Panc1 (cell line): ENCODE measurements around the gene GNAT1. TPM values are rescaled to one million over a fixed set of nuclear protein-coding genes. Genes with fewer than 3 reads are reported as not detected.
A peak's percentile ranks its signal among the peaks of the same experiment; 100 is the strongest.

Source experiments
- ATAC-seq: fragments of 200-7000 bp; cut with Tn5 transposase; 2 replicates; pipeline ENCODE4 v1.9.1; 2020; ENCODE audit warnings: mild to moderate bottlenecking, moderate library complexity
- BruUV-seq: library from RNA; stranded (reverse); fragments of 400-500 nt; replicated peaks from 2 replicates; lab custom pipeline; 2021; lab: Mats Ljungman, UMichigan
- CTCF ChIA-PET: fragments of 300-600 bp; sonication (Branson Sonifier 250); formaldehyde crosslinking; loops from one replicate; lab custom pipeline; 2022; ENCODE audit warnings: antibody characterized with exemption; lab: Charles Lee
- POLR2A ChIA-PET: fragments of 300-600 bp; sonication (Branson Sonifier 250); formaldehyde crosslinking; loops from one replicate; lab custom pipeline; 2022; ENCODE audit warnings: antibody characterized with exemption; lab: Charles Lee
- DNase-seq: peaks from one replicate; pipeline ENCODE4 v3.0.0-alpha.2; 2010; ENCODE audit warnings: low read depth, low spot score
- H3K27ac ChIP-seq: 2 replicates; pipeline ENCODE4 v1.5.1; 2011; ENCODE audit warnings: mild to moderate bottlenecking, low read length, inconsistent platforms
- H3K27me3 ChIP-seq: fragments of 200-500 bp; sonication (Bioruptor generic); 2 replicates; pipeline ENCODE4 v1.6.0; 2014; ENCODE audit warnings: low read length, inconsistent platforms; ENCODE audit not compliant: control insufficient read depth, insufficient read depth
- H3K36me3 ChIP-seq: fragments of 200-500 bp; sonication (Bioruptor generic); 2 replicates; pipeline ENCODE4 v1.5.1; 2014; ENCODE audit warnings: inconsistent platforms, mild to moderate bottlenecking, low read length, moderate library complexity; ENCODE audit not compliant: control insufficient read depth, insufficient read depth
- H3K4me1 ChIP-seq: 2 replicates; pipeline ENCODE4 v1.5.1; 2011; ENCODE audit warnings: inconsistent platforms, mild to moderate bottlenecking, low read length, moderate library complexity; ENCODE audit not compliant: control insufficient read depth, insufficient read depth
- H3K4me3 ChIP-seq, 2 experiments: 2 replicates each; pipeline ENCODE4 v1.5.1; 2011 to 2012; ENCODE audit warnings: low read depth in 2 of 2, low read length in 2 of 2, mild to moderate bottlenecking in 2 of 2, inconsistent platforms in 1 of 2, moderate library complexity in 1 of 2
- H3K9me3 ChIP-seq: fragments of 200-500 bp; sonication (Bioruptor generic); 2 replicates; pipeline ENCODE4 v1.5.1; 2014; ENCODE audit warnings: low read depth, mild to moderate bottlenecking, inconsistent platforms, low read length, moderate library complexity; ENCODE audit not compliant: control insufficient read depth, insufficient read depth
- CTCF ChIP-seq: fragments of 450-650 bp; IDR thresholded peaks from 2 replicates; pipeline ENCODE4 v1.5.1; 2017; ENCODE audit warnings: mild to moderate bottlenecking
- POLR2AphosphoS5 ChIP-seq: IDR thresholded peaks from 2 replicates; pipeline ENCODE4 v1.6.1; 2012; ENCODE audit warnings: mild to moderate bottlenecking, low read depth, low read length, moderate library complexity
- REST ChIP-seq, 2 experiments: IDR thresholded peaks; 2 replicates each; pipeline ENCODE4 v1.6.1; 2011 to 2012; ENCODE audit warnings: low read depth in 2 of 2, control low read depth in 1 of 2, low read length in 1 of 2, mild to moderate bottlenecking in 1 of 2, moderate library complexity in 1 of 2; ENCODE audit not compliant: insufficient read depth in 1 of 2
- SIN3A ChIP-seq: IDR thresholded peaks from 2 replicates; pipeline ENCODE4 v1.6.1; 2012; ENCODE audit warnings: low read depth, mild to moderate bottlenecking, low read length, moderate library complexity, borderline replicate concordance; ENCODE audit not compliant: insufficient read depth
- TCF7L2 ChIP-seq: IDR thresholded peaks from 2 replicates; pipeline ENCODE4 v1.6.1; 2011; ENCODE audit warnings: mild to moderate bottlenecking, low read depth, low read length, inconsistent platforms
- in situ Hi-C: cut with HindIII; loops from 2 replicates; pipeline ENCODE4 v1.10.0; 2016; ENCODE audit warnings: low sequenced_read_pairs, low pct_unique_long_range_greater_than_20kb
- intact Hi-C: fragments of 100-400 bp; cut with micrococcal nuclease; formaldehyde crosslinking; loops from one replicate; pipeline ENCODE4 v1.10.0; 2022; ENCODE audit not compliant: unreplicated experiment
- total RNA-seq: library from RNA; stranded (reverse); gene quantifications from one replicate; pipeline ENCODE4 v1.2.1, GENCODE V29; 2021; ENCODE audit not compliant: unreplicated experiment

GNAT1 gene
- total RNA-seq, 1 experiment from 2014 or later: not detected

DNA sequence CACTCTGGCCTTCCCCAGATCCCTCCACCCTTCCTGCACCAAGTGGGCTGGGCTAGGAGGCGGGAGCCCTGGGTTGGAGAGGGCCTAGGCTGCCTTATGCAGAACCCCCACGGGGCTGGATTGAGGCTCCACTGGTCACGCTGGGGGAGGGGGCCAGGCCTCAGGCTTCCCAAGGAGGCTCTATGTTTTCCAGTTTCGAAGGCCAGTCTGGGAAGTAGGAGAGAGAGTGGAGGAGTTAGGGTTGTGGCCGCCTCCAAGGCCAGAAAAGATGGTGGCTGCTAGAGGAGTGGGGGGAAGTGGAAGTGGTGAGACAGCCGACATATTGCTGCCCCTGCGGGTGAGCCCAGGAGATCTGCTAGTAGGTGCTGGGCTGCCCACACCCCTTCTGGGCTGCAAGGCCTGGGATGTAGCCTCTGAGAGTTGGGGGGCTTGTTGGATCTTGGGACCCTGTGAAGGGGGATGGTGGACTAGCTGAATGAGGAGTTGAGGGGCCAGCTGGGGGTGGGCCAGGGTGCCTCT is 45.8 kb downstream of the GNAT1 start:
- no peaks in the 10 kb centered on the region for H3K9me3 ChIP-seq
- no TSS peak for BruUV-seq
- H3K4me3 ChIP-seq: peak overlapping the region; percentile 83 to 86
- POLR2A ChIA-PET: interaction anchor here (0.6 kb wide), 3 partner anchors 12 to 62 kb away, joined by 10 to 16 read pairs (median 15); partner anchors contain the start of genes HYAL3 and NAA80
- no peaks in the 10 kb centered on the region for H3K27me3 ChIP-seq
- no peak for TF ChIP-seq TCF7L2
- TF ChIP-seq POLR2AphosphoS5: no peak
- TF ChIP-seq SIN3A: no peak
- TF ChIP-seq CTCF: no peak
- no peak for TF ChIP-seq REST (IDR thresholded peaks at IDR 0.05; ENCODE audit: insufficient read depth in 1 of 2, low read depth in 2 of 2, low read length in 1 of 2)
- ATAC-seq (no peak), DNase-seq (no peak)
- no peaks in the 10 kb centered on the region; the same call in 1 of the 2 replicates for H3K36me3 ChIP-seq
- peak overlapping the region; percentile 83 for H3K27ac ChIP-seq
- H3K4me1 ChIP-seq: peaks cover 21% of the 10 kb centered on the region
- CTCF ChIA-PET: no interaction called here
- in situ Hi-C loops: no loop called here
- intact Hi-C loops: no loop called here

GRCh38 chr3:50237754-50238548 is 46.5 kb downstream of the GNAT1 start:
- Histone ChIP-seq H3K36me3 (no peaks in the 10 kb centered on the region; the same call in 1 of the 2 replicates), H3K27ac (peak overlapping the region; percentile 83), H3K9me3 (no peaks in the 10 kb centered on the region), H3K4me1 (peaks cover 27% of the 10 kb centered on the region), H3K27me3 (no peaks in the 10 kb centered on the region), H3K4me3 (peak overlapping the region; percentile 83 to 86)
- no peak for DNase-seq
- BruUV-seq: no TSS peak
- intact Hi-C loops: no loop called here
- CTCF ChIA-PET: interaction anchor here (0.6 kb wide), 1 partner anchor 11 kb away, joined by 3 read pairs; no protein-coding TSS in a partner anchor
- in situ Hi-C loops: no loop called here
- peak; percentile 54 for ATAC-seq
- TF ChIP-seq SIN3A (no peak), POLR2AphosphoS5 (0 out of 2 replicates have a peak, but pooled peaks have one; percentile 16)
- POLR2A ChIA-PET: interaction anchor here (0.6 kb wide), 3 partner anchors 12 to 62 kb away, joined by 10 to 16 read pairs (median 15); partner anchors contain the start of genes HYAL3 and NAA80
